ENCODE measurements around the gene DIP2B.

DIP2B gene

DNA sequence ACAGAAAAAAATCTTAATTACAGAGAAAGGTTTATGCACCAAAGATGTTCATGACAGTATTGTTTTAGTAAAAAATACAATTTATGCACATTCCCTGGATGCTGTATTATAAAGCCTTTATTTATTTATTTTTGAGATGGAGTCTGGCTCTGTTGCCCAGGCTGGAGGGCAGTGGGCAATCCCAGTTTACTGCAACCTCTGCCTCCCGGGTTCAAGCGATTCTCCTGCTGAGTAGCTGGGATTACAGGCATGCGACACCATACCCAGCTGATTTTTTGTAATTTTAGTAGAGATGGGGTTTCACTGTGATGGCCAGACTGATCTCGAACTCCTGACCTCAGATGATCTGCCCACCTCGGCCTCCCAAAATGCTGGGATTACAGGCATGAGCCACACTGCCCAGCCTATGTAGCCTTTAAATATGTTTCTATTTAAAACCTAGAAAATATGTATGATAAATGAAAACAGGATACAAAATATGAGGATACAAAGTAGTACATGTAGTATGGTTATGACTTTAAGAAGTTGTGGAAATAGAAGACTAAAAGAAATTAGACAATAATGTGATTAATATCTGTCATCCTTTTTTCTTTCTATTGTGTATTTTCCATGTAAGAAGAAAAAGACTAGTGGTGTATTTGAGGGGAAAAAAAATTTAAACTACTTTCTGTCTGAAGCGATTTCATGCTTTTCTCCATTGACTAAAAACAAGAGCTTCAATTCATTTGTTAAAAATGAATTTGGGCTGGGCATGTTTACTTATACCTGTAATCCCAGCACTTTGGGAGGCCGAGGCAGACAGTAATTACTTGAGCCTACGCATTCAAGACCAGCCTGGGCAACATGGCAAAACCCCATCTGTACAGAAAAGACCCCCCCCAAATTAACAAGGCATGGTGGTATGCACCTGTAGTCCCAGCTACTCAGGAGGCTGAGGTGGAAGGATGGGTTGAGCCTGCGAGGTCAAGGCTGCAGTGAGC, 272.3 kb downstream of the DIP2B start:
- DNase-seq, result no peak

DNA sequence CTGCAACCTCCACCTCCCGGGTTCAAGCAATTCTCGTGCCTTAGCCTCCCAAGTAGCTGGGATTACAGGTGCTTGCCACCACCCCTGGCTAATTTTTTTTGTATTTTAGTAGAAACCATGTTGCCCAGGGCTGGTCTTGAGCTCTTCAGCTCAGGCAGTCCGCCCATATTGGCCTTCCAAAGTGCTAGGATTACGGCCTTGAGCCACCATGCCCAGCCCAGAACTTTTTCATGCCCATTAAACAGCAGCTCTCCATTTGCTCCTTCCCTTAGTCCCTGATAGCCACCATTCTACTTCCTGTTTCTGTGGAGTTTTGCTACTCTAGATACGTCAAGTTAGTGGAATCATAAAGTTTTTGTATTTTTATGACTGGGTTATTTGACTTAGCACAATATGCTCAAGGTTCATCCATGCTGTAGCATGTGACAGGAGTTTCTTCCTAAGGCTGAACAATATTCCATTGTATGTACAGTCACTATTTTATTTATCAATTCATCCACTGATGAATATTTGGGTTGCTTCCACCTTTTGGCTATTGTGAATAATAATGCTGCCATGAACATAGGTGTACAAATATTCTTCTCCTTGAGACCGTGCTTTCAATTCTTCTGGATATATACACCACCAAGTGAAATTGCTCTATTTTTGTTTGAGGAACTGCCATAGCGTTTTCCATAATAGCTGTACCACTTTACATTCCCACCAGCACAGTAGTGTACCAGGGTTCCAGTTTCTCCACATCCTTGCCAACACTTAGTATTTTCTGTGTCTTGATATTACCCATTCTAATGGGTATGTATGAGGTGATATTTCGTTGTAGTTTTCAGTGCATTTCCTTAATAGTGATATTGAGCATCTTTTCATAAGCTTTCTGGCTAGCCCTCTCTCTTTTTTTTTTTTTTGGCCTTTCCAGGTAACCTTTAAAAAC, 274.1 kb downstream of the DIP2B start:
- no peak for DNase-seq

DNA sequence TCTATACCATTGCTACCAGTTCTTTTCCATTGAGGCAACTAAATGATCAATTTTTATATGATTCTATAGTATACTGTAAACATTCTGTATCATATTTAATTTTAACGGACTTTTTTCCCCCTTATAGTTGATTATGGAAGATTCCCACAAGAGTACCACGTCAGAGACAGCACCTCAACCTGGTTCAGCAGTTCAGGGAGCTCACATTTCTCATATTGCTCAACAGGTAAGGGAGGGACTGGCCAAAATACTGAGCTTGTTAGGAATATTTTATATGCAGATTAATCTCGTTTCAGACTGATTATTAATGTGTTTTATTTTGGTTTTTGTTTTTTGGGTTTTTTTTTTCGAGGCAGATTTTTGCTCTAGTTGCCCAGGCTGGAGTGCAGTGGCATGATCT, 275.2 kb downstream of the DIP2B start:
- no peak for DNase-seq

DNA sequence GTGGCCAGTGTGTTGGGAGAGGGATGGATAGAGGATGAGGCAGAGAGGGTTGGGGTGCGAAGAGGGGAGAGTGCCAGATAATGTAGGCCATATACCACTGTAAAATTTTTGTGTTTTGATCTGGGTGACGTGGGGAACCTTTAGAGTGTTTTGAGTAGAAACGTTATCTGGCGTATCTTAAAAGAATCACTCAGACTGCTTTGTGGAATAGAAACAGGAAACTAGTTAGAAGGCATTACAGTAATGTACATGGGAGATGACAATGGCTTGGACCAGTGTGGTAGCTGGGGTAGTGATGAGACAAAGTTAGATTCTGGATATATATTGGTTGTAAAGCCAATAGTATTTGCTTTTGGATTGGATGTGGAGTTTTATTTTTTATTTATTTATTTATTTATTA, 279.7 kb downstream of the DIP2B start:
- DNase-seq, result no peak

DNA sequence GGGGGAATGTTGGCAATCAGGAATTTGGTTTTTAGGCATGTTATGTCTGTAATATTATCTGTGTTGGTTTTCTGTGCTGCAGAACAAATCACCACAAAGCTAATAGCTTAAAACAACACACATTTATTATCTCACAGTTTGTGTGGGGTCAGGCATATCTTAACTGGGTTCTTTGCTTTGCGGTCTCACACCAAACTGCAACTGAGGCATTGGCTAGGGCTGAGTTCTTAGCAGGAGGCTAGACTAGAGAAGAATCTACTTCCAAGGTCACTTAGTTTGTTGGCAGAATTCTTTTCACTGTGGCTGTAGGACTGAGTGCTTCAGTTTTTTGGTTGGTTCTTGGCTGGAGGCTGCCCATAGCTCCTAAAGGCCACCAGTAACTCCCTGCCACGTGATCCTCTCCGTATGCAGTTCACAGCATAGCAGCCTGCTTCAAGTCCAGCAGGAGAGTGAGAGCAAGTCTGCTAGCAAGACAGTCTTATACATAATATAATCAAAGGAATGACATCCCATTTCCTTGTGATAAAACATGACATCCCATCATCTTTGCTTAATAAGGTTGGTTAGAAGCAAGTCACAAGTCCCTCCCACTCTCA, 280.7 kb downstream of the DIP2B start:
- DNase-seq, result no peak

DNA sequence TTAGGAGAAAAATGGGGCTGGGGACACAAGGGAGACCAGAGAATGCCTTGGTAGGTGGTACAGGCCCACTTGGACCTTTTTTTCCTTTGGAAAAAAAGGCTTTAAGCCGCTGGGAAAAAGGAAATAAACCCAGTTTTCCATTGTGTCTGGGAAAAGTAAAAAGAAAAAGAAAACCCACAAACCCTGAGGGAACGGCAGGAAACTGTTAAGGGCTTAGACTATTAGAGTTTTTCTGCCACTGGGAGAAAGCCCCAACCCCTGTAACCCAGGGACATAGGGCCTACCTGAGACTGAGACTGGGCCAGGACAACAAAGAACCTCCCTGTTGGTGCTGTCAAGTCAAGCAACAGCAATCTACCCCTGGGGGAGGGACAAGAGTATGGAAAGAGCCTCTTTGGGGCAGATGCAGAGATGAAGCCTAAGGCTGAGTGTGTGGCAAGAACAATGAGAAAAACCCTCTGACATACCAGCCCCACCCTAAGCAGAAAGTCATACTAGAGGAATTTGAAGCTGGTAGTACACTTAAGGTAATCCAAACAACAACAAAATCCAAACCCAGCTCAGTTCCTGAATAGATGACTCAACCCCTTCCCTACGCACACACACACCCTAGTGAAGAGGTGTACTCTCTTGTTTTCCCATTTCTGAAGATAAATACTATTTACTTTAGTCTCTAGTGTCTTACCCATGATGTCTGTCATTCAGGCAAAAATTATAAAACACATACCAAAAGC, 281.9 kb downstream of the DIP2B start:
- no peak for DNase-seq

DNA sequence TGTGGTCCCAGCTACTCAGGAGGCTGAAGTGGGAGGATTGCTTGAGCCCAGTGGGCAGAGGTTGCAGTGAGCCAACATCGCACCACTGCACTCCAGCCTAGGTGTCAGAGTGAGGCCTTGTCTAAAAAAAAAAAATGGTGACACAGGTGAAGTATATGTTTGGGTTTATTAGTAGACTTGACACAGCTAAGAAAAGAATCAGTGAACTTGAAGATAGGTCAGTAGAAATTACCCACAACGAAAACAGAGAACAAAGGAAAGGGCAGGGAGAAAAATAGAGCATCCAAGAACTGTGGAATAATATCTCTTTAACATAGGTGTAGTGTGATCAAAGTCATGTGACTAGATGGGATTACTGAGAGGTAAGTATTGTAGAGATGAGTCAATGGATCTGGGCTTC, 282.8 kb downstream of the DIP2B start:
- no peak for DNase-seq

DNA sequence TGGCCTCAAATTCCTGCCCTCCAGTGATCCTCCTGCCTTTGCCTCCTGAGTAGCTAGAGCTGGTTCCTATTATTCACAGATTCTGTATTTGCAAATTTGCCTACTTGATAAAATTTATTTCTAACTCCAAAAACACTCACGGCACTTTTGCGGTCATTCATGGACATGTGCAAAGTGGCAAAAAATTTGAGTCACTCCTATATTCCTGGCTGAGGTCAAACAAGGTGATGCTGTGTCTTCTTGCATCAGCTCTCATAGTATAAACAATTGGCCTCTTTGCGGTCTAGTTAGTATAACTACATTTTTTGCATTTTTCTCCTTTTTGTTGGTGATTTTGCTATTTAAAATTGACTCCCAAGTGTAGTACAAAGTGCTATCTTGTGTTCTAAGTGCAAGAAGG, 283.8 kb downstream of the DIP2B start:
- DNase-seq, result no peak

DNA sequence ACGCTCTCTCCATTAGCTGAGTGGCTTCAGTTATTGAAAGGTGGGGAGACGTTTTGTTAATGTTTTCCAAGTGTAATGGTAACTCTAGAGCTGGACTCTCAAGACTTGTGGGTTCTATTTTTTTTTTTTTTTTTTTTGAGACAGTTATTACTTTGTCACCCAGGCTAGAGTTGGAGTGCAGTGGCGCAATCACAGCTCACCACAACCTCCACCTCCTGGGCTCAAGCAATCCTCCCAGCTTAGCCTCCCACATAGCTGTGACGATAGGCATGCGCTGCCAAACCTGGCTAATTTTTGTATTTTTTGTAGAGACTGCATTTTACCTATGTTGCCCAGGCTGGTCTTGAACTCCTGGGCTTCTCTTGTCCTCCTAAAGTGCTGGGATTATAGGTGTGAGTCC, 285.3 kb downstream of the DIP2B start:
- DNase-seq, result no peak

Measured in C1 segment of cervical spinal cord (tissue), 14 donors.